Stimulated activated CD8-positive, alpha-beta memory T cell treated with anti-CD3 and anti-CD28 coated beads, Interleukin-7, amount 100 ng/mL, for 4 hours (primary cell): ENCODE data around the gene AFMID.
"Not testable (repeated sequence)": the region's sequence is repeated elsewhere in the genome, so short reads cannot be mapped to it uniquely, and the experiment has no call there.

Source experiments
- DNase-seq, 2 donors: peaks; one replicate each; pipeline ENCODE4 v3.0.0-alpha.2; 2020; ENCODE audit warnings: low read depth in 2 of 2

The AFMID gene

DNA sequence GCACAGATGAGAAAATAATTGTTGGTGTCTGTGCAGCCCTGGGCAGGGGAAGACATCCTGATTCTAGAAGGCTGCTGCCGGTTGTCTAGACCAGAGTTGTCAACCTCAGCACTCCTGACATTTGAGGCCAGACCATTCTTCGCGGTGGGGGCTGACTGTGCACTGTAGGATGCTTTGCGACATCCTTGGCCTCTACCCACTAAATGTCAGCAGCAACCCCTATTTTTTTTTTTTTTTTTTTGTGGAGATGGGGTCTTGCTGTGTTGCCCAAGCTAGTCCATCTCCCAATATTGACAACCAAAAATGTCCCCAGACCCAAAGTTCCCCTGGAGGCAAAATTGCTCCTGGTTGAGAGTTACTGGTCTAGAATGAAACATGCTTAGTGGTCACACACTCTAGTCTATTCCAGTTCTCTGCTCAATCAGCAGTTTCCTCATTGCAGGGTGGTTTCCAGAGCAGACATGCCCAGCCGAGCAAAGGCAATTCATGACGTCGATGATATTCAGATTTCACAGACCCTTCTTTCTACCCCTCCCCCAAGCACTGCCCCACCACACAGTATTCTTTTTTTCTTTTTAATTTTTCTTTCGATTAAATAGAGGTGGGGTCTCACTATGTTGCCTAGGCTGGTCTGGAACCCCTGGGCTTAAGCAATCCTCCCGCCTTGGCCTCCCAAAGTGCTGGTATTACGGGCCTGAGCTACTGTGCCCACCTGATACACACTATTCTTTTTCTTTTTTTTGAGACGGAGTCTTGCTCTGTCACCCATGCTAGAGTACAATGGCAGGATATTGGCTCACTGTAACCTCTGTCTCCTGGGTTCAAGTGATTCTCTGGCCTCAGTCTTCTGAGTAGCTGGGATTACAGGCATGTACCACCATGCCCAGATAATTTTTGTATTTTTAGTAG lies 32.0 kb upstream of the AFMID start:
- DNase-seq = no peak

DNA sequence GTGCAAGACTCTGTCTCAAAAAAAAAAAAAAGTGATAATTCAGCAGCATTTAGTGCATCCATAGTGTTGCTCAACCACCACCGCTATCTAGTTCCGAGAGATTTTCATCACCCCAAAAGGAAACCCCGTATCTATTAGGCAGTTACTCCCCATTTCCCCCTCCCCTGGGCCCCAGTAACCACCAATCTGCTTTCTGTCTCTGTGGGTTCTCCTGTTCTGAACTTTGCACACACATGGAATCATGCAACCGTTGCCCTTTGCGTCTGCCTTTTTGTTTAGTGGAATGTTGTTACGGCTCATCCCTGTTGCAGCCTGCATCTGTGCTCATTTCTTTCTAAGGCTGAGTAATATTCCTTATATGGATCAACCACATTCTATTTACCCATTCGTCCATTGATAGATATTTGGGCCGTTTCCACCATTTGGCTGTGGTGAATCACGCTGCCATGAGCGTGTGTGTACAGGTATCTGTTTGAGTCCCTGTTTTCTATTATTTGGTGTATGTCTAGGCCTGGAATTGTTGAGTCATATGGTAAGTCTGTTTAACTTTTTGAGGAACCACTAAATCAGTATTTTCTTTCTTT lies 27.5 kb upstream of the AFMID start:
- DNase-seq = no peak

DNA sequence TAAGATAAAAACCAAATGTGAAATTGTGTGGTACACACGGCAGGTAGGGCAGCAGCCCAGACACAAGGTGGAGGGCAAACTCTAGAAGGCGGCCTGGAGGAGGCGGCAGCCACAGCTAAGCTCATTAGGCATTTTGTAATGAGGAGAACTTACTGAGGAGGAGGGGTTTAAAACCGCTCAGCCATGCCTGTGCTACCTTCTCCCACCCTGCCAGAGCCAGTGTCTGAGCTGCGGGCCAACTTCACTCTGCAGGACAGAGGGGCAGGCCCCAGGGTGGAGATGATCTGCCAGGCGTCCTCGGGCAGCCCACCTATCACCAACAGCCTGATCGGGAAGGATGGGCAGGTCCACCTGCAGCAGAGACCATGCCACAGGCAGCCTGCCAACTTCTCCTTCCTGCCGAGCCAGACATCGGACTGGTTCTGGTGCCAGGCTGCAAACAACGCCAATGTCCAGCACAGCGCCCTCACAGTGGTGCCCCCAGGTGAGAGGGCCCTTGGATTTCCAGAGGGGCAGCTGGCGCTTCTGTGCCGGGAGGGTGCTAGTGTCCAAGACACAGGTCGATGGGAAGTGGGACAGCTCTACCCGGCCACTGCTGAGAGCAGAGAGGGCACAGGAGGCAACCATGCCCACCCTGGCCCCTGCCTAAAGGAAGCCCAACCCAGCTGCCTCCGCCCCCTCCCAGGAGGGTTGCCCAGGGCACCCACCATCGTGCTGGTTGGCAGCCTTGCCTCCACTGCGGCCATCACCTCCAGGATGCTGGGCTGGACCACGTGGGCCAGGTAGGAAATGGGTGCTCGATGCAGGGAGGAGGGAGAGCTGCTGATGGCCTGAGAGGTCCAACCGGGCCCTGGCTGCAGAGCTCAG lies 23.0 kb upstream of the AFMID start:
- no peak for DNase-seq

DNA sequence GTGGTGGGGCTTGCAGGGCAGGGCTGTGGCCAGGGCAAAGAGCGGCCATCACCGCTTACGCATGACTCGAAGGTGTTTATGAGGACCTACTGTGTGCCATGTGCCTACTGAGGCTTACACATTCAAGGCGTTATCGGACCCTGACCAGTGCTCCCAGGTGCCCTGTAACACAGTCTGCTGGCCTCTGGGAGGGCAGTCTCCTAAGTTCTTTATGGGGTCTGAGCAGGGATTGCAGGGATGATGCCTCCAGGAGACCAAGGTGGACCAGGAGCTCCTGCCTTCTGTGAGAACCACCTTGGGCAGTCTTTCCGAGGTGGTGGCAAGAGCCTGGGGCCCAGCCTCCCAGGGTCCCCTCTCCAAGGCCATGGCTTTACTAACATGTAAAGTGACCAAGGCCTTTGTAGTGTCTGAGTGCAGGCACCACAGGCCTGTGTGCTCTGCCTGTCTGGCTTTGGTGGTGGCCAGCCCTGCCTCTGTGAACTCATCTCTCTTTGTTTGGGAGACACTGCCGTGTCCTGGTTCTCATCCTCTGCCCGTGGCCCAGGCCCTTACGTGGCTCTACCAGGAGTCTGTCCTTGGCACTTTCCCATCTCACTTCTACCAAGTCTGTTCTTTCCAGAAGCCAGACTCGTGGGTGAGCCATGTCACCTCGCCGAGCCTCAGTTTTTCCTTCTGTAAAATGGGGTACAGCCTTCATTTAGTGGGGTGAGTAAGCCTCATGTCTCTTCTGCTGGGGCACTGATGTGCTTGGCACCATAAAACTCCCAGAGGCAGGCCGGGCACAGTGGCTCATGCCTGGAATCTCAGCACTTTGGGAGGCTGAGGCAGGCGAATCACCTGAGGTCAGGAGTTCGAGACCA lies 22.2 kb upstream of the AFMID start:
- no peak for DNase-seq

DNA sequence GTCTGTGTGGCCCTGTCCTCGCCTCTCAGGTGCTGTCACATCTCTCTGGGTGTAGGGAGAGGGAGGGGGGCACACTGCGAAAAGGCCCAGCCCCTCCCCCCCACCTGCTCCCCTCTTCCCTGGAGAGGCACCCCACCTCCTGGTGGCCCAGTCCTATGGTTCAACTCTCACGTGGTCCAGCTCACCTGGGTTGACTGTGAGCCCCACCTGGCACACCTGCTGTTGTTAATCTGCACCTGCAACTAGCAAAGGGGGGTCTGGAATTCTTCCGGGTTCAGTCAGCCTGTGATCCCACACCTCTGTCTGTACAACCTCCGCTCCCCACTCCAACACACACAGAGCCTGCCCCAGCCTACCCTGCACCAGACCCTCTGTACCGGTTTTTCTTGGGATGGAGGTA lies 20.7 kb upstream of the AFMID start:
- no peak for DNase-seq

DNA sequence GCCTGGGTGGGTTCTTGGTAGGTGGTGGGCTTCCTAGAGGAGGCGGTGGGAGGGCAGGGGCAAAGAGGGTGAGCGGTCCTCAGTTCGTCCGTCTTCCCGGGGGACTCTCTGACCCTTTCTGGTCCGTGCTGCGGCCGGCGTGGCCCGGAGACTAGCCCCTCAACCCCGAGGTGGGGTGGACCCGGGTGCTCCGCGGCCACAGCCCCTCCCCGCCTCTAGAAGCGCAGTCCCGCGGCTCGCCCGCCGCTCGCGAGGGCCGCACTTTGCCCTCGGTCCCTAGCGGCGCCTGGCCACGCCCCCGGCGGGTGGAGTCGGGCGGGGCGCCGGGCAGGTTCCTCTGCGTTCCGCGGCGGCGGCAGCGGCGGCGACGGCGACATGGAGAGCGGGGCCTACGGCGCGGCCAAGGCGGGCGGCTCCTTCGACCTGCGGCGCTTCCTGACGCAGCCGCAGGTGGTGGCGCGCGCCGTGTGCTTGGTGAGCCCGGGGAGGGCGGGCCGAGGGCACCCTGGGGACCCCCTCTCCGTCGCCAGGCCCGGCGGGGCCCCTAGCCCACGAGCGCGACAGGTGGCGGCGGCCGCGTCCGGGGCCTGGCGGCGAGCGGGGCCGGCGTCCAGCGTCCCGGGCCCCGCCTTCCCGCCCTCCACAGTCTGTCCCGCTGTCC lies 18.8 kb upstream of the AFMID start, which contains the start of gene SYNGR2:
SYNGR2 (plus strand) TSS at position 340 of the 661 bp plus-strand sequence; CDS start at position 376, 36 bp downstream.
- DNase-seq = peak; percentile 62 to 83

DNA sequence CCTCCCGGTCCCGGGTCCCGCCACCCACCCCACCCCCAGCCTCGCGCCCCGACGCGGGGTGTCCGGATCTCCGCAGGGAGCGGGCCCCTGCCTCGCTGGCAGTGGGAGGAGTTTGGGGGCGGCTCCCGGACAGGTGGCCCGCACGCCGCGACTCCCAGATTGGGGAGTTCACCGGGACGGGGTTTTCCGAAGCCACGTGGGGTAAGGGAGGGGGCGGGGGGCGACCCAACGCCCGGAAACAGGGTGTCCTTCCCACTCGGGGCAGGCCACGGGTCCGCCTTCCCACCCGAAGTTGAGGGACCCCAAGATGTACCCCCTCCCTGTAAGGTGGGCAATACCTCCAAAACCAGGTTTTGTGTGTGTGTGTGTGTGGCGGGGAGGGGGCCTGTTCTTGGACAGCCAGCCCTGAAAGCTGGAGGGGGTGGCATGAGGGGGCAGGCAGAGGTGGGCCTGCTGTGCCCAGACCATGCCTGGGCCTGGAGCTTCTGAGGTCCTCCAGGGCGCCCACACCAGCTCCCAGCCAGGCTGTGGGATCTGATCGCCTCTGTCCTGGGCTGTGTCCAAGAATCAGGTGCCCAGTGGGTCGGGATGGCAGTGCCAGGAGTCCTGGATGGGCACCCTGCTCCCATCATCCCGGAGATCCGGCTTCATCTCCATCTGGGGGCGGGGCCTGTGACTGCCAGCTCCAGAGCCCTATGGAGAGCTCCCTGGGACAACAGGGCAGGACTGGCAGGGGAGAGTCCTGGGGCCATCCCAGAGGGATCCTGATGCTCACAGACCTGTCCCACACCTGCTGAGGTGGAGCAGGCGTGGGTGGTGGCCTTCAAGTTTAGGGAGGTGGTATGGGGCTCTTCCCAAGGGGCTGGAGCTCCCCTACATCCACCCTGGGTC lies 18.0 kb upstream of the AFMID start:
- DNase-seq = peak; percentile 32 to 62

DNA sequence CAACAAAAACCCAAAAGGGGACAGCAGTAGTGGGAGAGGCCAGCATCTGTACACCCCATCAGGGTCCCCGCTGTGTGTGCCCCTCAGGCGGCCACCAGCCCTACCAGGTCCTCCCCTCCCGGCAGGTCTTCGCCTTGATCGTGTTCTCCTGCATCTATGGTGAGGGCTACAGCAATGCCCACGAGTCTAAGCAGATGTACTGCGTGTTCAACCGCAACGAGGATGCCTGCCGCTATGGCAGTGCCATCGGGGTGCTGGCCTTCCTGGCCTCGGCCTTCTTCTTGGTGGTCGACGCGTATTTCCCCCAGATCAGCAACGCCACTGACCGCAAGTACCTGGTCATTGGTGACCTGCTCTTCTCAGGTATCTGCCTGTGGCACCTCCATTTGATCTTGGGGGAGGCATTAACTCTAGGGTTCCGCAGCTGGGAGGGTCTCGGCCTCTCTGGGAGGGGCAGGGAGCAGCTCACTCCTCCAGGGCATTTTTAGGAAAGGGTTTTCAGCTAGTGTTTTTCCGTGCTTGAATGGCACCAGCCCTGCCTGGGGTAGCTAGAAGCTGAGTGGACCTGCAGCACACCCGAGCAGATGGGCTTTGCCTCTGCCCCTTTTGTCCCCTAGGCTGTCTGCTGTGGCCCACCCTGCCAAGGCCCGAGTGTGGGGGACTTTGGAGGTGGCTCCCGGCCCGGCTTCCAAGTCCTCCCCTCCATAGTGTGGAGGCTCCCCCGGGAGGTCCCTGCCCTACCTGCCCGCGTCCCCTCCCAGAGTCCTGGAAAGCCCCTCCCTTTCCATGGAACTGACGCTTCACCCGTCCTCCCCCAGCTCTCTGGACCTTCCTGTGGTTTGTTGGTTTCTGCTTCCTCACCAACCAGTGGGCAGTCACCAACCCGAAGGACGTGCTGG lies 16.2 kb upstream of the AFMID start:
- DNase-seq = no peak

DNA sequence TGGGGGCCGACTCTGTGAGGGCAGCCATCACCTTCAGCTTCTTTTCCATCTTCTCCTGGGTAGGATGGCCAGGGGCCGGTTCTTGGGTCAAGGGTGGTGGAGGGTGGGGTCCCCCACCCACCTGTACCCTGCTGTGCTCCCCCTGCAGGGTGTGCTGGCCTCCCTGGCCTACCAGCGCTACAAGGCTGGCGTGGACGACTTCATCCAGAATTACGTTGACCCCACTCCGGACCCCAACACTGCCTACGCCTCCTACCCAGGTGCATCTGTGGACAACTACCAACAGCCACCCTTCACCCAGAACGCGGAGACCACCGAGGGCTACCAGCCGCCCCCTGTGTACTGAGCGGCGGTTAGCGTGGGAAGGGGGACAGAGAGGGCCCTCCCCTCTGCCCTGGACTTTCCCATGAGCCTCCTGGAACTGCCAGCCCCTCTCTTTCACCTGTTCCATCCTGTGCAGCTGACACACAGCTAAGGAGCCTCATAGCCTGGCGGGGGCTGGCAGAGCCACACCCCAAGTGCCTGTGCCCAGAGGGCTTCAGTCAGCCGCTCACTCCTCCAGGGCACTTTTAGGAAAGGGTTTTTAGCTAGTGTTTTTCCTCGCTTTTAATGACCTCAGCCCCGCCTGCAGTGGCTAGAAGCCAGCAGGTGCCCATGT lies 15.4 kb upstream of the AFMID start:
- DNase-seq = not testable (repeated sequence)

DNA sequence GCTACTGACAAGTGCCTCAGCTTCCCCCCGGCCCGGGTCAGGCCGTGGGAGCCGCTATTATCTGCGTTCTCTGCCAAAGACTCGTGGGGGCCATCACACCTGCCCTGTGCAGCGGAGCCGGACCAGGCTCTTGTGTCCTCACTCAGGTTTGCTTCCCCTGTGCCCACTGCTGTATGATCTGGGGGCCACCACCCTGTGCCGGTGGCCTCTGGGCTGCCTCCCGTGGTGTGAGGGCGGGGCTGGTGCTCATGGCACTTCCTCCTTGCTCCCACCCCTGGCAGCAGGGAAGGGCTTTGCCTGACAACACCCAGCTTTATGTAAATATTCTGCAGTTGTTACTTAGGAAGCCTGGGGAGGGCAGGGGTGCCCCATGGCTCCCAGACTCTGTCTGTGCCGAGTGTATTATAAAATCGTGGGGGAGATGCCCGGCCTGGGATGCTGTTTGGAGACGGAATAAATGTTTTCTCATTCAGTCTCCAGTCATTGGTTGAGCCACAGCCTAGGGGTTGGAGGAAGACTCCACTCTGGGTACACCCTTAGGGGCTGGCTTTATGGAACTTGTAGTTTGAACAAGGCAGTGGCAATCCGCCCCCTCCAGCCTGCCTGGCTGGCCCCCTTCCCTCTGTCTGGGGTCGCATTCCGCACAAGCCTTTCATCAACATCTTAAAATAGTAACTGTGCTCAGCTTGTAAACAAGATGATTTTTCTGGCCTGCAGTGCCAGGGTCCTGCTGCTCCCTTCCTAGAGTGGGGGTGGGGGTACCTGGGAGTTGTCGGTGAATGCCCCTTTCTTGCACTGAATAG lies 14.7 kb upstream of the AFMID start:
- no peak for DNase-seq

DNA sequence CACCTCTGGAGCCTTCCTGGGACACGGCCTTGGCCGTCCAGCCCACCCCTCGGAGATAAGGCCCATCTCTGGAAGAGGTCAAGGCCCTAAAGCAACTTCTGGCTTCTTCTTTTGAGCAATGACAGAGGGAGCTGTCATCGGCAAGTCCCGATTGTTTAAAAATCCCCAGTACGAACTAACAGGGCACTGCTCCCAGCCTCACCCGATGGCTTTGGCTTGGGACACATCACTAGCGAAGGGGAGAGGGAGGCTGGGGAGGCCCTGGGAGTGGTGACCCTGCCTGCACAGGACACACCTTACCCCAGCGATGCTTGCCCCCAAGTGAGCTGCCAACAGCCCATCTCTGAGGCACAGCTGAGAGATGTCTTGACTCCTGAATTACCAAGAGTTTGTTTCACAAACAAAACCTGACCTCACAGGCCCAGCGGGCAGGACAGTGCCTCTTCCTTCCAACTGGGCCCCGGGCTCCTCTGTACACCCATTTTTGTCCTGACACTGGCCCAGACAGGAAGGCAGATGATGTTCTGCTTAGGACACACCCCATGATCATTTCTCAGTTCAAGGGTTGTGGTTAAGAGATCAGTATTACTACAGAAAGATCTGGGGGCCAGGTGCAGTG lies 14.0 kb upstream of the AFMID start:
- DNase-seq = no peak

DNA sequence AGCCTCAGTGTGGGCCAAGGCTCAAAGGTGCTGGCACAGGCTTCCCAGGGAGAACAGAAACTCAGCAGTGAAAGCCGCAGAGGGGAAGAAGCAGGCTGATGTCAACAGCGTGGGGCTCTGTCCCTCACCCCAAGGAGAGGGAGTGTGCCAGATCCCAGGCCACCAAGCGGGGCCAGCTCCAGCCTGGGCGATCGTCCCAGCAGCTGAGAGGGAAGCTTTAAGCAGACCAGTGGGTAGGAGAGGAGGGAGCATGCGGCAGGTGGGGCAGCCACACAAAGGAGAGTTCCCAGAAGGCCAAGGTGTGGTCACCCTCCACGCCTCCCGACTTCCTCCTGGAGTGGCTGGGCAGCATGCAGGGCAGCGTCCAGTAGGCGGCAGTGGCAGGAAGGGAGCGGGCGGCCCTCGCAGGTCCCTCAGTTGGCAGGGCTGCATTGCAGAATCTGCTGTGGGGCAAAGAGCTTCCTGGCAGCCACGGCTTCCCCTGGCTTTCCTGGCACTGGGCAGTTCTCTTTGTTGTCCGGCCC lies 12.8 kb upstream of the AFMID start:
- no peak for DNase-seq

DNA sequence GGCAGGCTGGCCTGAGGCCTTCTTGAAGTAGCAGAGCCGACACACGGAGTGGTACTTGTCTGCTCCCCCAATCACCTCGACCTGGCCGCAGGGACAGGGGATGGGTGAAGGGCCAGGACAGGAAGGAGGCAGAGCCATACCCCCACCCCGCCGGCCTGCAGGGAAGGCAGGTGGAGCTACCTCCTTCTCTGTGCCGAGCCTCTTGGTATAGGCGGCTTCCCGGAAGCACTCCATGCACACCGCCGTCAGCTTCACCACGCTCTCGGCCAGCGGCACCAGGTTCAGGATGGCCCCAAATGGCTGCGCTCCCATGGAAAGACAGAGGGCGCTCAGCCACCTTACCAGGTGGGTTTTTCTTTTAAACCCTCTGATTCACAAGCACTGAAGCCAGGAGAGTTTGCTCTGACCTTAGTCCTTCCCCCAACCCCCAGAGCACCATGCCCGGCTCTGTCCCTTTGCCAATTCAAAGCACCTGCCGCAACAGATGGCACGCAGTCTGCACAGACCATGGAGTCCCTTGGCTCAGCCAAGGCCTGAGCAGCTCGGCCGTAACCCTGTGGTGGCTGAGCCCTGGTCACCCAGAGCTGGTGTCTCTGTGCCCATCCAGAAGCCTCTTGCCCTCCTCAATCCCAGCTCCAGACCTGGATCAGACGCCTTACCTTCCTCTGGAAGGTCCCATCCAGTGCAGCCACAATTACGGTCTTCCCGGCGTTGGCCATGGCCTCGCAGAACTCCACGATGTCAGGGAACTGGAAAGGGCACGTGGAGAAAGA lies 12.1 kb upstream of the AFMID start:
- DNase-seq = no peak

DNA sequence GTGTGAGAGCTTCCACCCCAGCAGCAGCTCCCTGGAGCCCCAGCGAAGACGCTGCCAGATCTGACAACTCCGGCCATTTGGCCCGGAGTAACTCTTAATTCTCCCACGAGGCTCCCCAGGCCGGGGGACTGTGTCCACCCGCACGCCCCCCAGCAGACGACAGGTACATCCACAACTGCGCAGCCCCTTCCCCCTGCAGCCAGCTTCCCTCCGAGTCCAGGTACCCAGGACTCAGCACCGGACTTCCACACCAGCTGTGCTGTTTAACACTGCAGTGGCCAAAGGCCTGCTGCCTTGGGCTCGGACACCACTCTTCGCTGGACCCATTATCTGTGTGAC lies 11.6 kb upstream of the AFMID start:
- no peak for DNase-seq

DNA sequence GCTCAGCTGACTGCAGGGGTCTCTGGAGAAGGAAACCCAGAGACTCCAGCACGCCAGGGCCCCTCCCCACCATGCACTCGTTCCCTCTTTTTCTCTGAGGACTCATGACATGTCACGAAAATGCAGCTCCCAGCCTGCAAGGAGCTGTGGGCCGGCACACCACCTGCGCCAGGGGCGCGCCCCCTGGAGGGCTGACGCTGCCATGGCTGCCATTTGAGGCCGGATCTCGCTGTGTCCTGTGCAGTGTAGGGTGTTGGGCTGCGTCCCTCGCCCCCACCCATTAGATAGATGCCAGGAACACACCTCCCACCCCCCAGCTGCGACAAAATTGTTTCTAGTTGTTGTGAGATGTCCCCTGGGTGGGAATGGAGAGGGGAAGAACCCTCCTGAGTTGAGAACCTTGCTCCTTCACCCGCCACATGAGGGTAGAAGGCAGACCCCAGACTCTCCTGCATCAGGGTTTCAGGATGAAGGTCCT lies 10.6 kb upstream of the AFMID start:
- DNase-seq = peak; percentile 38 to 67

DNA sequence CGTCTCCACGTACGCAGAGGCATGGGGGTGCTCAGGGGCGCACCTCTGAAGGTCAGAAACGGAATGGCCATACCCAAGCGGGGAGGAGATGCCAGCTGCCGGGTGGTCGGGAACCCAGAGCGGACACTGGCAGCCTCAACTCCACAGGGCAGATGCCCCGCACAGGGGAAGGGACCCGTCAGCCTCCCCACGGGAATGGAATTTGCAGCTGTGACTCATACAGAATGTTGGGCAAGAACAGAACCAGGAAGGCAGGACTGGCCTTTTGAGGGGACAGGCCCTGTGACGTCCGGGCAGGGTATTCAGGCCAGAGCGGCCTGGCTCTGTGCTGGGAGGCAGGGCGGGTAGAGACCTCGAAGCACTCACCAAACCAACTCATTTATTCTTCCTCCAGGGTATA lies 7.8 kb upstream of the AFMID start:
- DNase-seq = no peak
